Activated naive CD8-positive, alpha-beta T cell treated with anti-CD3 and anti-CD28 coated beads for 36 hours (primary cell): ENCODE data around the gene ENO2. TPM values are rescaled to one million over a fixed set of nuclear protein-coding genes. Genes with fewer than 3 reads are reported as not detected.

Experiments used
- DNase-seq: peaks from one replicate; pipeline ENCODE4 v3.0.0; 2021
- H3K27ac Mint-ChIP-seq: one replicate; pipeline ENCODE4 v1.8.0; 2022; ENCODE audit warnings: mild to moderate bottlenecking, moderate library complexity, mixed read lengths
- H3K27me3 Mint-ChIP-seq: one replicate; pipeline ENCODE4 v1.8.0; 2022; ENCODE audit warnings: mild to moderate bottlenecking, mixed read lengths
- H3K36me3 Mint-ChIP-seq: one replicate; pipeline ENCODE4 v1.8.0; 2021; ENCODE audit warnings: mild to moderate bottlenecking, mixed read lengths
- H3K4me1 Mint-ChIP-seq: one replicate; pipeline ENCODE4 v1.8.0; 2021; ENCODE audit warnings: mixed read lengths
- H3K4me3 Mint-ChIP-seq: one replicate; pipeline ENCODE4 v1.8.0; 2022; ENCODE audit warnings: mild to moderate bottlenecking, moderate library complexity, mixed read lengths
- H3K9me3 Mint-ChIP-seq: one replicate; pipeline ENCODE4 v1.8.0; 2022; ENCODE audit warnings: mixed read lengths
- total RNA-seq, 2 experiments: library from RNA; stranded (reverse); gene quantifications; one replicate each; pipeline ENCODE4 v1.2.3, GENCODE V29; 2021

The ENO2 gene
- total RNA-seq, 2 experiments from 2014 or later, result 140 to 141 TPM

DNA sequence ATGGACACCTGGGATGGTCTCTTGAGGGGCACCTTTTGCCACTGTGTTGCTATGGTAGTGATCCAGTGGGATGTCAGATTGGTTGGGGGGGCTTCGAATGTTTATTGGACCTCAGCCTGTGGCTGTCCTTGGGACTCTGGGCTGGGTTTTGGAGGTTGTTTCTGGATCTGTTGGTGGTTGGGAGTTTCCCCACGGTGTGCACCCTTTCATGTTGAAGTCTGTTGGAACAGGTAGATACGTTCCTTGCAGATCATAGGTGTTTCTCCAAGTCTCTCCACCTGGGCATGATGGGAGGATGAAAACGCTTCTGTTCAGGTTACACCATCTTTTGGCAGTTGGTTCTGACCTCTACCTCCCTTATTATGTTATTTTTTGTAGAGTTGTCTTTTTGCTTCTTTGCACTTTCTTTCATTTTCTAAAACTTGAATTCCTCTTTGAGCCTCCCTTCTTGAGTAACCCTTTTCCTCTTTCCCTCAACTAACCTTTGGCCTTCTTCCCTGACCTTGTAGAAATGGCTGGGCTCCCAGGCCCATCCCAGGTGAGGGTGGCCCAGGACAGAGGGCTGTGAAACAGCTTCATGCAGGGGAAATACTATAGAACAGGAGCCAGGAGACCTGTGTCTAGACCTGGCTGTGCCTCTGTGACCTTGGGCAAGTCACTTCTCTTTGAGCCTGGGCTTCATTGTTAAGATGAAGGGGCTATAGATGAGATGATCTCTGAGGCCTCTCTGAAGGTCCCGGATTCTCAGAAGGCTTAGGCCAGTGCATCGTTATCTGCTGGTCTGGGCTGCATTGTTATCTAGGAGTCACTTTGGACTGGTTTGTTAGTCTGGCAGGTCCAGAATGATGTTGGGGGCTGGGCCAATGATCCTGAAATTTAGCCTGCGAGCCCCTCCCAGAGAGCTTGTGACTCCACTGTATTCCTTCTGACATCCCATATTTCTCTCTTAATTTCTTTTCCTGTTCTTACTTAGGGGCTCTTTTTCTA lies 15.4 kb downstream of the ENO2 start:
- no peaks in the 10 kb centered on the region for H3K27me3 Mint-ChIP-seq
- peak overlapping the region; percentile 60 for H3K27ac Mint-ChIP-seq
- peak overlapping the region; percentile 89 for H3K4me3 Mint-ChIP-seq
- no peak for DNase-seq
- H3K36me3 Mint-ChIP-seq, result peaks cover 14% of the 10 kb centered on the region
- no peaks in the 10 kb centered on the region for H3K9me3 Mint-ChIP-seq
- H3K4me1 Mint-ChIP-seq, result peaks cover 59% of the 10 kb centered on the region

DNA sequence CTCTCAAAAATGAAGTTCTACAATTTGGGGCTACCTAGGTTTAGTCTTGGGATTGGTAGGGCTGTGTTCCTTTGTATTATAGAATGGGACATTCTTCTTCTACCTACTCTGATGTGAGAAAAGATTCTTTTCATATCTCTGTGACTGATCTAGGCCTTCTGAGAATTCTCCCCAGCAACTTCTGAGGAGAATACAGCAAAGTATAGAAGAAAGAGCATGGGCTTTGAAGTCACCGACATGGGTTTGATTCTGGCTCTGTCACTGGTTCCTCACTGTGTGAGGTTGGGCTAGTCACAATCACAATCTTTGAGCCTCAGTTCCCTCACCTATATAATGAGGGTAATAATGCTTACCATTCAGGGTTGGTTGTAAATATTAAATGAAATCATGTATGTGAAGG lies 18.4 kb downstream of the ENO2 start:
- Mint-ChIP-seq H3K27me3 (no peaks in the 10 kb centered on the region), H3K4me1 (peaks cover 66% of the 10 kb centered on the region), H3K4me3 (no peak overlapping the region), H3K9me3 (no peaks in the 10 kb centered on the region), H3K27ac (peak overlapping the region; percentile 59), H3K36me3 (peaks cover 32% of the 10 kb centered on the region)
- DNase-seq, result no peak

DNA sequence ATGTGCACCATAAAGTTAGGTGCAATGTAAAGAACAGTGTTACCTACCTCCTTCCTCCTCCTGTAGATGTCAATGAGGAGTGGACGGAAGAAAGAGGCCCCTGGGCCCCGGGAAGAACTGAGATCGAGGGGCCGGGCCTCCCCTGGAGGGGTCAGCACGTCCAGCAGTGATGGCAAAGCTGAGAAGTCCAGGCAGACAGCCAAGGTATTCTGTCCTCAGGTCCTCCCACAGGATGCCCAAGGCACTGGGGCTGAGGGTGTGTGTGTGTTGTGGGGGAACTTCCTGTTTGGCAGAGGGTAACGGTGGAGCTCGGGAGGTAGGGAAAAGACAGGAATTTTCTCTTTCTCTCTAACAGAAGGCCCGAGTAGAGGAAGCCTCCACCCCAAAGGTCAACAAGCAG lies 19.7 kb downstream of the ENO2 start:
- H3K27ac Mint-ChIP-seq, result peak overlapping the region; percentile 77
- H3K9me3 Mint-ChIP-seq, result no peaks in the 10 kb centered on the region
- peaks cover 35% of the 10 kb centered on the region for H3K36me3 Mint-ChIP-seq
- H3K4me1 Mint-ChIP-seq, result peaks cover 65% of the 10 kb centered on the region
- no peak overlapping the region for H3K4me3 Mint-ChIP-seq
- no peak for DNase-seq
- H3K27me3 Mint-ChIP-seq, result no peaks in the 10 kb centered on the region

DNA sequence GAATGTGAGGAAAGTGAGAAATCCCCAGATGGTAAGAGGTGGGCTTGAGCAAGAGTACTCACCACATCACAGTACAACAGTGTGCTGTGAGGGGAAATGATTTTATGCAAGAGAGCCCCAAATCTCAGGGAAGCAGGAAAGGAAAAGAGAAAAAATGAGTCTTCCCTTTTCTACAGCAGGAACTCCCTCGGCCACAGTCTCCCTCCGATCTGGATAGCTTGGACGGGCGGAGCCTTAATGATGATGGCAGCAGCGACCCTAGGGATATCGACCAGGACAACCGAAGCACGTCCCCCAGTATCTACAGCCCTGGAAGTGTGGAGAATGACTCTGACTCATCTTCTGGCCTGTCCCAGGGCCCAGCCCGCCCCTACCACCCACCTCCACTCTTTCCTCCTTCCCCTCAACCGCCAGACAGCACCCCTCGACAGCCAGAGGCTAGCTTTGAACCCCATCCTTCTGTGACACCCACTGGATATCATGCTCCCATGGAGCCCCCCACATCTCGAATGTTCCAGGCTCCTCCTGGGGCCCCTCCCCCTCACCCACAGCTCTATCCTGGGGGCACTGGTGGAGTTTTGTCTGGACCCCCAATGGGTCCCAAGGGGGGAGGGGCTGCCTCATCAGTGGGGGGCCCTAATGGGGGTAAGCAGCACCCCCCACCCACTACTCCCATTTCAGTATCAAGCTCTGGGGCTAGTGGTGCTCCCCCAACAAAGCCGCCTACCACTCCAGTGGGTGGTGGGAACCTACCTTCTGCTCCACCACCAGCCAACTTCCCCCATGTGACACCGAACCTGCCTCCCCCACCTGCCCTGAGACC lies 21.2 kb downstream of the ENO2 start:
- DNase-seq, result no peak
- peak overlapping the region; percentile 99 for H3K27ac Mint-ChIP-seq
- H3K4me3 Mint-ChIP-seq, result peak overlapping the region; percentile 96
- peaks cover 41% of the 10 kb centered on the region for H3K36me3 Mint-ChIP-seq
- H3K27me3 Mint-ChIP-seq, result no peaks in the 10 kb centered on the region
- peaks cover 59% of the 10 kb centered on the region for H3K4me1 Mint-ChIP-seq
- H3K9me3 Mint-ChIP-seq, result no peaks in the 10 kb centered on the region

- Mint-ChIP-seq H3K36me3 (peaks cover 41% of the 10 kb centered on the region), H3K27ac (peak overlapping the region; percentile 99), H3K4me3 (peak overlapping the region; percentile 96), H3K27me3 (no peaks in the 10 kb centered on the region), H3K9me3 (no peaks in the 10 kb centered on the region), H3K4me1 (peaks cover 54% of the 10 kb centered on the region)
- no peak for DNase-seq
Measured at GRCh38 chr12:6936194-6936635, 21.8 kb downstream of the ENO2 start.

GRCh38 chr12:6936636-6937480 lies 22.5 kb downstream of the ENO2 start:
- H3K4me3 Mint-ChIP-seq, result peak overlapping the region; percentile 96
- DNase-seq, result peak; percentile 84
- H3K27ac Mint-ChIP-seq, result peak overlapping the region; percentile 99
- peaks cover 52% of the 10 kb centered on the region for H3K4me1 Mint-ChIP-seq
- peaks cover 41% of the 10 kb centered on the region for H3K36me3 Mint-ChIP-seq
- no peaks in the 10 kb centered on the region for H3K9me3 Mint-ChIP-seq
- H3K27me3 Mint-ChIP-seq, result no peaks in the 10 kb centered on the region

DNA sequence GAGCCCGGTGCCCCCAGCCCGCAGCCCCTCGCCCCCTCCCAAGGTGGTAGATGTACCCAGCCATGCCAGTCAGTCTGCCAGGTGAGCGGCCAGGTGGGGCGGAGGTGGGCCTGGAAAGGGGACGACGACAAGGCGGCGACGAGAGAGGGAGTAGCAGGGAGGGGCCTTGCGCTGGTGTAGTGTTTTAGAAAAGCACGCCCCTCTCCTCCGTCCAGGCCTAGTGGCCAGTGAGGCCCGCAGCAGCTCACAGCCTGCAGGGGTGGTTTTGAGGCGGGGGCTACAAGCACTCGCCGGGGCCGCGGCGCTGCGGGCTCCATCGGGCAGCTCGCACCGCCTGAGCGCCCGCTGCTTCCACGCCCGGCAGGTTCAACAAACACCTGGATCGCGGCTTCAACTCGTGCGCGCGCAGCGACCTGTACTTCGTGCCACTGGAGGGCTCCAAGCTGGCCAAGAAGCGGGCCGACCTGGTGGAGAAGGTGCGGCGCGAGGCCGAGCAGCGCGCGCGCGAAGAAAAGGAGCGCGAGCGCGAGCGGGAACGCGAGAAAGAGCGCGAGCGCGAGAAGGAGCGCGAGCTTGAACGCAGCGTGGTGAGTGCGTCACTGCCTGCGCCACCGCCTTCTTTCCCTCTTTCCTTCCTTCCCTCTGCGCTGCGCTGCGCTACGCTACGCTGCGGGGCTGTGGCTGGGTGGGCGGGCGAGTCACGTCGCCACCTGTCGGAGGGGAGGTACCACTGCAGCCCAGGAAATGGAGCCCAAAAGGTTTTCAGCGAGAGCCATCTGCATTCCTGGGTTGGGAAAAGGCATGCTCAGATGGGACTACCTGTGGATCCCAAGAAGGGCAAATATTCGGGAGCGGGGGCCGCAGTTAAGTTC lies 23.3 kb downstream of the ENO2 start:
- Mint-ChIP-seq H3K9me3 (no peaks in the 10 kb centered on the region), H3K36me3 (peaks cover 40% of the 10 kb centered on the region), H3K27ac (peak overlapping the region; percentile 99), H3K27me3 (no peaks in the 10 kb centered on the region), H3K4me3 (peak overlapping the region; percentile 96), H3K4me1 (peaks cover 52% of the 10 kb centered on the region)
- DNase-seq, result peak; percentile 94

DNA sequence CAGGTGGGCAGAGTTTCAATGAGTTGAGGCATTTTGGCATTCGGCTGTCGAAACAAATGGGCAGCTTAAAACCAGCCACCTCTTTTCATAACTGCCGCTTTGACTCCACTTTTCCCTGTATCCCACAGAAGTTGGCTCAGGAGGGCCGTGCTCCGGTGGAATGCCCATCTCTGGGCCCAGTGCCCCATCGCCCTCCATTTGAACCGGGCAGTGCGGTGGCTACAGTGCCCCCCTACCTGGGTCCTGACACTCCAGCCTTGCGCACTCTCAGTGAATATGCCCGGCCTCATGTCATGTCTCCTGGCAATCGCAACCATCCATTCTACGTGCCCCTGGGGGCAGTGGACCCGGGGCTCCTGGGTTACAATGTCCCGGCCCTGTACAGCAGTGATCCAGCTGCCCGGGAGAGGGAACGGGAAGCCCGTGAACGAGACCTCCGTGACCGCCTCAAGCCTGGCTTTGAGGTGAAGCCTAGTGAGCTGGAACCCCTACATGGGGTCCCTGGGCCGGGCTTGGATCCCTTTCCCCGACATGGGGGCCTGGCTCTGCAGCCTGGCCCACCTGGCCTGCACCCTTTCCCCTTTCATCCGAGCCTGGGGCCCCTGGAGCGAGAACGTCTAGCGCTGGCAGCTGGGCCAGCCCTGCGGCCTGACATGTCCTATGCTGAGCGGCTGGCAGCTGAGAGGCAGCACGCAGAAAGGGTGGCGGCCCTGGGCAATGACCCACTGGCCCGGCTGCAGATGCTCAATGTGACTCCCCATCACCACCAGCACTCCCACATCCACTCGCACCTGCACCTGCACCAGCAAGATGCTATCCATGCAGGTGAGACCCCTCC lies 24.2 kb downstream of the ENO2 start:
- H3K4me3 Mint-ChIP-seq, result peak overlapping the region; percentile 96
- H3K27me3 Mint-ChIP-seq, result no peaks in the 10 kb centered on the region
- peaks cover 38% of the 10 kb centered on the region for H3K36me3 Mint-ChIP-seq
- H3K27ac Mint-ChIP-seq, result peak overlapping the region; percentile 99
- H3K4me1 Mint-ChIP-seq, result peaks cover 51% of the 10 kb centered on the region
- no peaks in the 10 kb centered on the region for H3K9me3 Mint-ChIP-seq
- no peak for DNase-seq

DNA sequence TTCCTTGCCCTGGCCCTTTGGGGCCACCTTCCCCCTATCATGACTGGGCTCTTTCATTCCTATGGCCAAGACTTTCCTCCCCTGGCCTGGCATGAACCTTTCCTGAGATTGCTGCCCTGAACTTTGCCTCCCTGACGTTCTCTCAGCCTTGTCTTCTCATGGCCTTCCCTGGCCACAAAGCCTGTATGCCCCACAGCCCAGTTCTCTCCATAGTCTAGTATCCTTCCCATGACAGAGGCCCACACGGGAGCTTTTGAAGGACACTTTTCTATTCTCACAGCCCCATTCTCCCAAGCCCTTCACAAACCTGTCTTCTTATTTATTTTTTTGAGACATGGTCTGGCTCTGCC lies 24.8 kb downstream of the ENO2 start:
- Mint-ChIP-seq H3K27me3 (peaks cover 4% of the 10 kb centered on the region), H3K4me1 (peaks cover 48% of the 10 kb centered on the region), H3K9me3 (no peaks in the 10 kb centered on the region), H3K27ac (peak overlapping the region; percentile 99), H3K4me3 (peak overlapping the region; percentile 60), H3K36me3 (peaks cover 35% of the 10 kb centered on the region)
- no peak for DNase-seq

GRCh38 chr12:6941267-6941666 lies 26.9 kb downstream of the ENO2 start:
- Mint-ChIP-seq H3K9me3 (no peaks in the 10 kb centered on the region), H3K36me3 (peaks cover 30% of the 10 kb centered on the region), H3K27me3 (peaks cover 4% of the 10 kb centered on the region), H3K4me1 (peaks cover 43% of the 10 kb centered on the region), H3K27ac (no peak overlapping the region), H3K4me3 (no peak overlapping the region)
- DNase-seq, result no peak

GRCh38 chr12:6941782-6942181 lies 27.4 kb downstream of the ENO2 start:
- Mint-ChIP-seq H3K27ac (no peak overlapping the region), H3K4me3 (no peak overlapping the region), H3K4me1 (peaks cover 39% of the 10 kb centered on the region), H3K27me3 (peaks cover 4% of the 10 kb centered on the region), H3K9me3 (no peaks in the 10 kb centered on the region), H3K36me3 (peaks cover 25% of the 10 kb centered on the region)
- no peak for DNase-seq

GRCh38 chr12:6942331-6942665 lies 27.9 kb downstream of the ENO2 start:
- Mint-ChIP-seq H3K4me1 (peaks cover 41% of the 10 kb centered on the region), H3K4me3 (no peak overlapping the region)
- DNase-seq, result no peak

DNA sequence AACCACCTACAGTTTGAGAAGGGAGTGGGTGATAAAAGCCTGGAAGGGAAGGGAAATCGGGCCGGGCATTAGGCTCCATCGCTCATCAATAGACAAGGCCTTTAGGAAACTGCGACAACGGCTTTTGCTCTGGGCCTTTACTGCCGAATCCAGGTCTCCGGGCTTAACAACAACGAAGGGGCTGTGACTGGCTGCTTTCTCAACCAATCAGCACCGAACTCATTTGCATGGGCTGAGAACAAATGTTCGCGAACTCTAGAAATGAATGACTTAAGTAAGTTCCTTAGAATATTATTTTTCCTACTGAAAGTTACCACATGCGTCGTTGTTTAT lies 29.0 kb downstream of the ENO2 start:
- Mint-ChIP-seq H3K4me3 (peak overlapping the region; percentile 84), H3K4me1 (peaks cover 50% of the 10 kb centered on the region), H3K9me3 (no peaks in the 10 kb centered on the region)

More at GRCh38 chr12:6942331-6942665, 27.9 kb downstream of the ENO2 start:
- H3K27ac Mint-ChIP-seq, result peak overlapping the region; percentile 93
- no peaks in the 10 kb centered on the region for H3K9me3 Mint-ChIP-seq
- H3K27me3 Mint-ChIP-seq, result peaks cover 4% of the 10 kb centered on the region
- peaks cover 22% of the 10 kb centered on the region for H3K36me3 Mint-ChIP-seq

More for the DNA sequence above, 29.0 kb downstream of the ENO2 start:
- Mint-ChIP-seq H3K36me3 (peaks cover 20% of the 10 kb centered on the region), H3K27ac (peak overlapping the region; percentile 93), H3K27me3 (peaks cover 4% of the 10 kb centered on the region)
- peak; percentile 75 for DNase-seq
